HG02798 (cell line): ENCODE data around the gene TSPO.

Experiments used
- ATAC-seq: cut with Tn5 transposase; IDR thresholded peaks from one replicate; pipeline ENCODE4 v1.9.1; 2021; ENCODE audit warnings: mild to moderate bottlenecking; ENCODE audit not compliant: unreplicated experiment, poor library complexity

TSPO gene

DNA sequence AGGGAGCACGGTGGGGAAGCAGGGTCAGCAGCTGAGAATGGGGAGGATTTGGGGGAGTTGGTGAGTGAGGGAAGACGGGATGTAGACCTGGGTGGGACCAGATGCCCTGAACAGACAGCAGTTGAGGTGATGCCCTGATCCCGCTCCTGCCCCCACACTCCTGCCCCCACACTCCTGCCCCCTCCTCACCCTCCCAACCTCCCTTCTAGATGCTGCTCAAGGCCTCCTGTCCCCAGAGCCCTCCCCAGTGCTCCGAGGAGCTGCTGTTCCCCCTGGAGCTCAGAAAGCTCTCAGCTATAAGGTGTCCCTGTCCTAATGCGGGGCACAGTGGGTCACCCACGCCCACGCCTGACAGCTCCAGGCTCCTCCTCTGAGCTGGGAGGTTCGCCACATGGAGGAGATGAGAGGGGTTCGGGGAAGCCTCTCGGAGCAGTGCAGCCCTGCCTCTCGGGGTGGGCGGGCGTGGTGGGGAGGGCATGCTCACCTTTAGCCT, 60.6 kb downstream of the TSPO start:
- no peak for ATAC-seq

DNA sequence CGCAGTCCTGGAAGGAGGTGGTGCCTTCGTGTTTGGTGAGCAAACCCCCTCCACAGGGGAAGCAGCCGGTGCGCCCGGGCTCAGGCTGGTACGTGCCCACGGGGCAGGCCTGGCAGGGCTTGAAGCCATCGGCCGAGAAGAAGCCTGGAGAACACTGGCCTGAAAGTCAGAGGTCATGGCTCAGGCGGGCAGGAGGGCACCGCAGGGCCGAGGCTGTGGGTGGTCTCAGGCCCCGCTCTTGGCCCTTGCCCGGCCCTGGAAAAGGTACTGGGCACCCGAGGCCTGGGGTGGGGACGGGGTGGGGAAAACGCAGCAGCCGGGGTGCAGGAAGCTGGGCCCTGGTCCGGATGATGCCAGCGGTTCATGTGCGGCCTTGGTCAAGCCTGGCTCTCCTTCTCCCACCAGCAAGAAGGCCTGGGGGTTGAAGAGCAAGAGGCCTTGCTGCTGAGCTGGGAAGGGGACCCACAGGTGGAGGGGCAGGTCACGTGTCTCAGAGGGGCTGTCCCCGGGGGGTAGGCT, 61.1 kb downstream of the TSPO start:
- no peak for ATAC-seq
